ENCODE results near the gene CDH12. TPM values are rescaled to one million over a fixed set of nuclear protein-coding genes. Genes with fewer than 3 reads are reported as not detected.

The CDH12 gene
- total and polyA plus RNA-seq, 10 of the 15 experiments (the other 5 are each of a cell fraction or from before 2014, with no cell fraction given): 0.03 to 0.16 TPM; not detected in 8

DNA sequence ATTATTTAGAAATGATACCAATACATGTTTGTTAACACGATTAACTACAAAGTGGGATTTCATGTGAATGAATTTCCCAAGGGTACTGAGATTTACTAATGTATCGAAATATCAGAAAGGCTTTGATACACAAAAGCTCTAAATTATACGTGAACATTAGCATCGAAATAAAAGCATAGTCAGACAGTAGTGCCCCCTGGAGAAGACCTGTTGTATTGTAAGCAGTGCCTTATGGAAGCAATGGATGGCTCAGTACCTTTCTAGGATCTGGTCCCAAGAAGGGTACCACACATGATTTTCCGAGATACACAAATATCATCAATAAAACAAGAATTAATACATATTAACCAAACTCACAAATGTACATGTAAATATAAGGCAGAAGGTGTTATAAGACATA, 153.8 kb downstream of the CDH12 start:
- SMC1A ChIA-PET (ENCODE audit: uncharacterized antibody, unreplicated experiment): interaction anchor here (1.0 kb wide), 1 partner anchor 17 kb away, joined by 3 read pairs; no protein-coding TSS in a partner anchor
- RAD21 ChIA-PET (ENCODE audit: unreplicated experiment): no interaction called here
- Histone ChIP-seq H3K36me3 (ENCODE audit: control insufficient read depth in 2 of 2, insufficient read depth in 2 of 2, low read length in 1 of 2) (no peaks in the 10 kb centered on the region), H3K9ac (ENCODE audit: control insufficient read depth, insufficient read depth, low read length) (no peak overlapping the region), H3K4me3 (no peak overlapping the region), H4K20me1 (ENCODE audit: control insufficient read depth, insufficient read depth) (no peaks in the 10 kb centered on the region), H3K9me3 (replicated peaks; ENCODE audit: control insufficient read depth, insufficient read depth, low read length) (no peaks in the 10 kb centered on the region), H3K27ac (ENCODE audit: control insufficient read depth, insufficient read depth) (no peak overlapping the region), H3K27me3 (replicated peaks in 1 of 2; ENCODE audit: control insufficient read depth in 2 of 2, insufficient read depth in 2 of 2, low read length in 1 of 2) (no peaks in the 10 kb centered on the region), H3K4me1 (ENCODE audit: control insufficient read depth, insufficient read depth, low read length) (no peaks in the 10 kb centered on the region), H2AFZ (ENCODE audit: control insufficient read depth, low read depth, low read length) (no peak overlapping the region), H3K79me2 (ENCODE audit: control insufficient read depth, insufficient read depth, low read length) (no peaks in the 10 kb centered on the region), H3K4me2 (ENCODE audit: control insufficient read depth, insufficient read depth) (no peak overlapping the region)
- in situ Hi-C loops (cut with MboI): no loop called here
- 35% methylated on average over 5 of the region's 5 CpGs for WGBS (ENCODE audit: insufficient coverage, insufficient replicate concordance, low lambda C conversion rate, missing lambda C conversion rate)
- CTCF ChIA-PET: interaction anchor here (1.3 kb wide), 1 partner anchor 13 kb away, joined by 3 read pairs; no protein-coding TSS in a partner anchor
- FAIRE-seq: no peak
- POLR2A ChIA-PET: no interaction called here
- ATAC-seq: no peak
- intact Hi-C loops (cut with micrococcal nuclease; ENCODE audit: unreplicated experiment): no loop called here
- no TSS peak for BruUV-seq (replicated peaks)
- TF ChIP-seq TCF3 (IDR thresholded peaks at IDR 0.05; ENCODE audit: borderline replicate concordance, insufficient read depth, low read depth, low read length): no peak
- no peak for TF ChIP-seq TCF7 (IDR thresholded peaks at IDR 0.05; ENCODE audit: borderline replicate concordance)
- TF ChIP-seq, protein P1, sequence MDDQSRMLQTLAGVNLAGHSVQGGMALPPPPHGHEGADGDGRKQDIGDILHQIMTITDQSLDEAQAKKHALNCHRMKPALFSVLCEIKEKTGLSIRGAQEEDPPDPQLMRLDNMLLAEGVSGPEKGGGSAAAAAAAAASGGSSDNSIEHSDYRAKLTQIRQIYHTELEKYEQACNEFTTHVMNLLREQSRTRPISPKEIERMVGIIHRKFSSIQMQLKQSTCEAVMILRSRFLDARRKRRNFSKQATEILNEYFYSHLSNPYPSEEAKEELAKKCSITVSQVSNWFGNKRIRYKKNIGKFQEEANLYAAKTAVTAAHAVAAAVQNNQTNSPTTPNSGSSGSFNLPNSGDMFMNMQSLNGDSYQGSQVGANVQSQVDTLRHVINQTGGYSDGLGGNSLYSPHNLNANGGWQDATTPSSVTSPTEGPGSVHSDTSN (IDR thresholded peaks at IDR 0.05; ENCODE audit: insufficient replicate concordance, low read depth, low read length): no peak
- no peak for TF ChIP-seq YBX1 (IDR thresholded peaks at IDR 0.05)
- TF ChIP-seq, protein P2, sequence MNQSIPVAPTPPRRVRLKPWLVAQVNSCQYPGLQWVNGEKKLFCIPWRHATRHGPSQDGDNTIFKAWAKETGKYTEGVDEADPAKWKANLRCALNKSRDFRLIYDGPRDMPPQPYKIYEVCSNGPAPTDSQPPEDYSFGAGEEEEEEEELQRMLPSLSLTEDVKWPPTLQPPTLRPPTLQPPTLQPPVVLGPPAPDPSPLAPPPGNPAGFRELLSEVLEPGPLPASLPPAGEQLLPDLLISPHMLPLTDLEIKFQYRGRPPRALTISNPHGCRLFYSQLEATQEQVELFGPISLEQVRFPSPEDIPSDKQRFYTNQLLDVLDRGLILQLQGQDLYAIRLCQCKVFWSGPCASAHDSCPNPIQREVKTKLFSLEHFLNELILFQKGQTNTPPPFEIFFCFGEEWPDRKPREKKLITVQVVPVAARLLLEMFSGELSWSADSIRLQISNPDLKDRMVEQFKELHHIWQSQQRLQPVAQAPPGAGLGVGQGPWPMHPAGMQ (IDR thresholded peaks at IDR 0.05; ENCODE audit: borderline replicate concordance): no peak
- TF ChIP-seq, protein P3, sequence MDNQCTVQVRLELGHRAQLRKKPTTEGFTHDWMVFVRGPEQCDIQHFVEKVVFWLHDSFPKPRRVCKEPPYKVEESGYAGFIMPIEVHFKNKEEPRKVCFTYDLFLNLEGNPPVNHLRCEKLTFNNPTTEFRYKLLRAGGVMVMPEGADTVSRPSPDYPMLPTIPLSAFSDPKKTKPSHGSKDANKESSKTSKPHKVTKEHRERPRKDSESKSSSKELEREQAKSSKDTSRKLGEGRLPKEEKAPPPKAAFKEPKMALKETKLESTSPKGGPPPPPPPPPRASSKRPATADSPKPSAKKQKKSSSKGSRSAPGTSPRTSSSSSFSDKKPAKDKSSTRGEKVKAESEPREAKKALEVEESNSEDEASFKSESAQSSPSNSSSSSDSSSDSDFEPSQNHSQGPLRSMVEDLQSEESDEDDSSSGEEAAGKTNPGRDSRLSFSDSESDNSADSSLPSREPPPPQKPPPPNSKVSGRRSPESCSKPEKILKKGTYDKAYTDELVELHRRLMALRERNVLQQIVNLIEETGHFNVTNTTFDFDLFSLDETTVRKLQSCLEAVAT (IDR thresholded peaks at IDR 0.05): no peak
- no peak for TF ChIP-seq NFIC (IDR thresholded peaks at IDR 0.05; ENCODE audit: low read depth, low read length)
- 0 out of 2 replicates have a peak, but pooled peaks have one; percentile 15 for TF ChIP-seq RAD21 (IDR thresholded peaks at IDR 0.05; ENCODE audit: insufficient read depth, low read depth, low read length)
- DNase-seq (ENCODE audit: low read depth, low spot score): no peak

All from GM12878 (cell line).